ENCODE data around the gene LHFPL3.

The LHFPL3 gene

GRCh38 chr7:104816537-104816936 is 488.1 kb downstream of the LHFPL3 start:
- H3K36me3 ChIP-seq (ENCODE audit: insufficient read depth, low read length), result no peaks in the 10 kb centered on the region
- TF ChIP-seq EZH2 (IDR thresholded peaks at IDR 0.05; ENCODE audit: borderline replicate concordance, low read depth, low read length, severe bottlenecking) (no peak), CTCF (IDR thresholded peaks at IDR 0.05; ENCODE audit: borderline replicate concordance, extremely low read depth, low read length, poor library complexity, severe bottlenecking) (no peak)

GRCh38 chr7:104818961-104819880 is 490.8 kb downstream of the LHFPL3 start:
- no peak overlapping the region for H3K9ac ChIP-seq (ENCODE audit: low read depth, low read length)
- H3K79me2 ChIP-seq (ENCODE audit: insufficient read depth, low read length), result no peaks in the 10 kb centered on the region
- no peak overlapping the region for H3K4me3 ChIP-seq (ENCODE audit: low read depth in 1 of 2, low read length in 2 of 2)
- H3K4me2 ChIP-seq (ENCODE audit: insufficient read depth, low read length), result no peak overlapping the region
- H3K27me3 ChIP-seq (ENCODE audit: insufficient read depth, low read length, poor library complexity), result peaks cover 9% of the 10 kb centered on the region
- H3K27ac ChIP-seq (ENCODE audit: low read length), result no peak overlapping the region
- no peaks in the 10 kb centered on the region for H3K4me1 ChIP-seq (ENCODE audit: insufficient read depth, low read length)
- DNase-seq (no peak), ATAC-seq (ENCODE audit: insufficient read depth, low read depth) (no peak)
- no peak for TF ChIP-seq EZH2 (IDR thresholded peaks at IDR 0.05; ENCODE audit: borderline replicate concordance, low read depth, low read length, severe bottlenecking)
- no peak for TF ChIP-seq CTCF (IDR thresholded peaks at IDR 0.05; ENCODE audit: borderline replicate concordance, extremely low read depth, low read length, poor library complexity, severe bottlenecking)
- H3K9me3 ChIP-seq (ENCODE audit: insufficient read depth, low read length, severe bottlenecking), result no peaks in the 10 kb centered on the region
- H2AFZ ChIP-seq (ENCODE audit: low read depth, low read length), result no peak overlapping the region
- no peaks in the 10 kb centered on the region for H3K36me3 ChIP-seq (ENCODE audit: insufficient read depth, low read length)
- H4K20me1 ChIP-seq (ENCODE audit: insufficient read depth, low read length), result no peaks in the 10 kb centered on the region

More at GRCh38 chr7:104816537-104816936, 488.1 kb downstream of the LHFPL3 start:
- Histone ChIP-seq H4K20me1 (ENCODE audit: insufficient read depth, low read length) (no peaks in the 10 kb centered on the region), H3K4me2 (ENCODE audit: insufficient read depth, low read length) (no peak overlapping the region), H3K4me3 (ENCODE audit: low read depth in 1 of 2, low read length in 2 of 2) (no peak overlapping the region), H3K27me3 (ENCODE audit: insufficient read depth, low read length, poor library complexity) (peaks cover 9% of the 10 kb centered on the region), H3K79me2 (ENCODE audit: insufficient read depth, low read length) (no peaks in the 10 kb centered on the region), H3K9me3 (ENCODE audit: insufficient read depth, low read length, severe bottlenecking) (no peaks in the 10 kb centered on the region), H2AFZ (ENCODE audit: low read depth, low read length) (no peak overlapping the region), H3K9ac (ENCODE audit: low read depth, low read length) (no peak overlapping the region), H3K4me1 (ENCODE audit: insufficient read depth, low read length) (no peaks in the 10 kb centered on the region), H3K27ac (ENCODE audit: low read length) (no peak overlapping the region)
- no peak for DNase-seq
- no peak for ATAC-seq (ENCODE audit: insufficient read depth, low read depth)

GRCh38 chr7:104820836-104821535 is 492.6 kb downstream of the LHFPL3 start:
- Histone ChIP-seq H3K27me3 (ENCODE audit: insufficient read depth, low read length, poor library complexity) (peaks cover 4% of the 10 kb centered on the region), H3K9me3 (ENCODE audit: insufficient read depth, low read length, severe bottlenecking) (no peaks in the 10 kb centered on the region), H4K20me1 (ENCODE audit: insufficient read depth, low read length) (no peaks in the 10 kb centered on the region), H3K27ac (ENCODE audit: low read length) (no peak overlapping the region), H3K9ac (ENCODE audit: low read depth, low read length) (no peak overlapping the region), H3K4me3 (ENCODE audit: low read depth in 1 of 2, low read length in 2 of 2) (no peak overlapping the region), H3K4me1 (ENCODE audit: insufficient read depth, low read length) (no peaks in the 10 kb centered on the region), H3K79me2 (ENCODE audit: insufficient read depth, low read length) (no peaks in the 10 kb centered on the region), H2AFZ (ENCODE audit: low read depth, low read length) (no peak overlapping the region), H3K4me2 (ENCODE audit: insufficient read depth, low read length) (no peak overlapping the region), H3K36me3 (ENCODE audit: insufficient read depth, low read length) (no peaks in the 10 kb centered on the region)
- DNase-seq (no peak), ATAC-seq (ENCODE audit: insufficient read depth, low read depth) (no peak)
- TF ChIP-seq EZH2 (IDR thresholded peaks at IDR 0.05; ENCODE audit: borderline replicate concordance, low read depth, low read length, severe bottlenecking), result no peak
- no peak for TF ChIP-seq CTCF (IDR thresholded peaks at IDR 0.05; ENCODE audit: borderline replicate concordance, extremely low read depth, low read length, poor library complexity, severe bottlenecking)
